ENCODE data around the gene PALM2AKAP2.

DNA sequence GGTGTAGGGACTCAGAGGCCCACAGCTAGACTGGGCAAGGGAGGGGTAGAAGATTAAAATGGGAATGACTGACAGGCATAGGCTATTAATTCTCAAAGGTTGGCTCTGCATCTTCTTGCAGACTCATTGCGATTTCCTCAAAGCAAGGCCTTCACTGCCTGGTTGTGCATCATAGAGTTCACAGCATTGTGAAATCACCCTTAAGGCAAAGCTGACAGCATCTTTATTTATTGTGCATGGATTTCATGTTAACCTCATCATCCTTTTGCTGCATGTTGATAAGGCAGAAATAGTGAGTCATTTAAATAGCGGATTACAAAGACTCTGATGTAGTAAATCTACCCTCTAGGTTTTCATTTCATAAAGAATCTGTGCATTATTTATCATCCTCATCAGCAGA lies 13.6 kb upstream of the PALM2AKAP2 start:
- TF ChIP-seq EP300 (IDR thresholded peaks at IDR 0.05) (no peak), POLR2A (IDR thresholded peaks at IDR 0.05) (no peak)
- TF ChIP-seq, protein P1, sequence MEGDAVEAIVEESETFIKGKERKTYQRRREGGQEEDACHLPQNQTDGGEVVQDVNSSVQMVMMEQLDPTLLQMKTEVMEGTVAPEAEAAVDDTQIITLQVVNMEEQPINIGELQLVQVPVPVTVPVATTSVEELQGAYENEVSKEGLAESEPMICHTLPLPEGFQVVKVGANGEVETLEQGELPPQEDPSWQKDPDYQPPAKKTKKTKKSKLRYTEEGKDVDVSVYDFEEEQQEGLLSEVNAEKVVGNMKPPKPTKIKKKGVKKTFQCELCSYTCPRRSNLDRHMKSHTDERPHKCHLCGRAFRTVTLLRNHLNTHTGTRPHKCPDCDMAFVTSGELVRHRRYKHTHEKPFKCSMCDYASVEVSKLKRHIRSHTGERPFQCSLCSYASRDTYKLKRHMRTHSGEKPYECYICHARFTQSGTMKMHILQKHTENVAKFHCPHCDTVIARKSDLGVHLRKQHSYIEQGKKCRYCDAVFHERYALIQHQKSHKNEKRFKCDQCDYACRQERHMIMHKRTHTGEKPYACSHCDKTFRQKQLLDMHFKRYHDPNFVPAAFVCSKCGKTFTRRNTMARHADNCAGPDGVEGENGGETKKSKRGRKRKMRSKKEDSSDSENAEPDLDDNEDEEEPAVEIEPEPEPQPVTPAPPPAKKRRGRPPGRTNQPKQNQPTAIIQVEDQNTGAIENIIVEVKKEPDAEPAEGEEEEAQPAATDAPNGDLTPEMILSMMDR (IDR thresholded peaks at IDR 0.05), result no peak
